Esophagus mucosa (tissue), 1 donor: Measurements from ENCODE around the gene SARDH. TPM values are rescaled to one million over a fixed set of nuclear protein-coding genes. Genes with fewer than 3 reads are reported as not detected.
"Not testable (repeated sequence)": the region's sequence is repeated elsewhere in the genome, so short reads cannot be mapped to it uniquely, and the experiment has no call there.

Experiments
- ATAC-seq: fragments of 200-7000 bp; cut with Tn5 transposase; one replicate; pipeline ENCODE4 v1.9.1; 2020
- total RNA-seq: library from RNA; stranded (reverse); gene quantifications from one replicate; pipeline ENCODE4 v1.2.4, GENCODE V29; 2023
- donor health status: DM: yes; HTN: yes; CAD: no.

Gene SARDH
- total RNA-seq, 1 donor from 2014 or later = 0.12 TPM

- no peak for ATAC-seq
These were observed 38.1 kb upstream of the SARDH start for GRCh38 chr9:133775951-133776905.

GRCh38 chr9:133775291-133775690 is 37.1 kb upstream of the SARDH start:
- ATAC-seq = no peak

- ATAC-seq = no peak
These were observed 36.6 kb upstream of the SARDH start for GRCh38 chr9:133774799-133775198.

- ATAC-seq = no peak
These were observed 35.9 kb upstream of the SARDH start for GRCh38 chr9:133773889-133774655.

GRCh38 chr9:133772581-133772980 is 34.4 kb upstream of the SARDH start:
- no peak for ATAC-seq

- ATAC-seq = no peak
These were observed 33.6 kb upstream of the SARDH start for GRCh38 chr9:133771486-133772482.

GRCh38 chr9:133770076-133770777 is 32.1 kb upstream of the SARDH start:
- peak; percentile 16 for ATAC-seq

GRCh38 chr9:133769511-133770075 is 31.4 kb upstream of the SARDH start:
- peak; percentile 22 for ATAC-seq

GRCh38 chr9:133768859-133769510 is 30.8 kb upstream of the SARDH start:
- ATAC-seq = no peak

- ATAC-seq = no peak
These were observed 30.3 kb upstream of the SARDH start for GRCh38 chr9:133768371-133768858.

- ATAC-seq = no peak
These were observed 29.5 kb upstream of the SARDH start for GRCh38 chr9:133767625-133768024.

- ATAC-seq = no peak
These were observed 28.9 kb upstream of the SARDH start for GRCh38 chr9:133767008-133767407.

- not testable (repeated sequence) for ATAC-seq
These were observed 28.1 kb upstream of the SARDH start for GRCh38 chr9:133766234-133766633.

GRCh38 chr9:133763272-133764183 is 25.4 kb upstream of the SARDH start:
- ATAC-seq = no peak

GRCh38 chr9:133762488-133763271 is 24.5 kb upstream of the SARDH start:
- no peak for ATAC-seq

- ATAC-seq = no peak
These were observed 23.6 kb upstream of the SARDH start for GRCh38 chr9:133761641-133762248.

- no peak for ATAC-seq
These were observed 22.6 kb upstream of the SARDH start for GRCh38 chr9:133760713-133761290.

GRCh38 chr9:133759946-133760345 is 21.8 kb upstream of the SARDH start:
- ATAC-seq = peak; percentile 39
